SU-DHL-6 (cell line): ENCODE results near the gene PRPSAP1.

Experiments used
- H2AFZ ChIP-seq: fragments of 200-600 bp; sonication (generic); 2 replicates; pipeline ENCODE4 v1.6.1; 2014; ENCODE audit warnings: low read depth, mild to moderate bottlenecking, moderate library complexity, mixed read lengths, antibody characterized with exemption, low read length; ENCODE audit not compliant: severe bottlenecking
- H3F3A ChIP-seq: fragments of 200-600 bp; shearing (Covaris generic); 2 replicates; pipeline ENCODE4 v1.6.0; 2016; ENCODE audit warnings: antibody characterized with exemption, mild to moderate bottlenecking; ENCODE audit not compliant: insufficient read depth
- H3K27ac ChIP-seq: fragments of 200-600 bp; sonication (generic); 2 replicates; pipeline ENCODE4 v1.5.1; 2016; ENCODE audit warnings: low read depth, mild to moderate bottlenecking, low read length, moderate library complexity, mixed read lengths
- H3K27me3 ChIP-seq: fragments of 200-600 bp; sonication (generic), shearing (Covaris generic); 2 replicates; pipeline ENCODE4 v1.6.0; 2014; ENCODE audit warnings: mild to moderate bottlenecking, low read length
- H3K36me3 ChIP-seq: fragments of 200-600 bp; sonication (generic); 2 replicates; pipeline ENCODE4 v1.6.1; 2014; ENCODE audit warnings: mild to moderate bottlenecking, low read length, mixed read lengths
- H3K4me2 ChIP-seq: fragments of 300-600, 200-600 bp; shearing (Covaris generic), sonication (generic); 2 replicates; pipeline ENCODE4 v1.6.0; 2014; ENCODE audit warnings: low read length, low read depth, mild to moderate bottlenecking; ENCODE audit not compliant: poor library complexity, severe bottlenecking
- H3K4me3 ChIP-seq: fragments of 200-600 bp; sonication (generic); 2 replicates; pipeline ENCODE4 v1.5.1; 2014; ENCODE audit warnings: antibody characterized with exemption, low read length, mild to moderate bottlenecking, mixed read lengths; ENCODE audit not compliant: insufficient read depth, poor library complexity, severe bottlenecking
- H3K79me2 ChIP-seq: fragments of 200-600 bp; sonication (generic); 2 replicates; pipeline ENCODE4 v1.6.1; 2014; ENCODE audit warnings: mild to moderate bottlenecking, low read length, moderate library complexity; ENCODE audit not compliant: insufficient read depth
- H3K9ac ChIP-seq: fragments of 200-600 bp; sonication (generic); 2 replicates; pipeline ENCODE4 v1.7.0; 2014; ENCODE audit warnings: mild to moderate bottlenecking, low read length
- H3K9me2 ChIP-seq: fragments of 200-600 bp; sonication (generic); replicated peaks from 2 replicates; pipeline ENCODE4 v1.6.1; 2014; ENCODE audit warnings: low read length; ENCODE audit not compliant: insufficient read depth
- H3K9me3 ChIP-seq: fragments of 200-600 bp; sonication (generic); 2 replicates; pipeline ENCODE4 v1.6.1; 2014; ENCODE audit warnings: low read length, mixed read lengths; ENCODE audit not compliant: insufficient read depth
- H4K20me1 ChIP-seq: fragments of 200-600 bp; sonication (generic); 2 replicates; pipeline ENCODE4 v1.6.1; 2014; ENCODE audit warnings: low read depth, mild to moderate bottlenecking, antibody characterized with exemption, low read length, moderate library complexity, mixed read lengths
- EZH2phosphoT487 ChIP-seq: fragments of 200-600 bp; sonication (generic), shearing (Covaris generic); conservative IDR thresholded peaks from 2 replicates; pipeline ENCODE4 v1.6.1; 2018; ENCODE audit warnings: mild to moderate bottlenecking, antibody characterized with exemption, low read length, moderate library complexity, mixed read lengths
- TF ChIP-seq, protein P1 (sequence below): fragments of 200-600 bp; sonication (generic); IDR thresholded peaks from one replicate; pipeline ENCODE4 v1.5.1; 2017; ENCODE audit warnings: antibody characterized with exemption, mild to moderate bottlenecking, low read length, moderate library complexity; ENCODE audit not compliant: insufficient read depth, poor library complexity, severe bottlenecking

PRPSAP1 gene

DNA sequence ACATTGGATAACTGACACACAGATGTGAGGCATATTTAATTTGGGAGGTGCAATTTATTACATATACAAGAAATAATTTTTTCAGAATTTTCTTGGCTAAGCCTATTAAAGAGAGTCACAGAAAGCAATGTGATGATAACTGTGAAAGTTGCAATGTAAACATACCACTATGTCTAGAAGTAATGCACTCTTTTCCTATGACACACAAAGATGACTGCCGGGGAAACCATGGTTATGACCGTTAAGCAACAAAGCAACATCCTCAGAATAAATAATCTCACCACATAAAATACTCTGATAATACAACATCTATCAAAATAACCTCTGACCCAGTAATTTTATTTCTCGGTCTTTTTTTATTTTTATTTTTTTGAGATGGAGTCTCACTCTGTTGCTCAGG is 35.1 kb downstream of the PRPSAP1 start:
- Histone ChIP-seq H4K20me1 (no peaks in the 10 kb centered on the region), H3K36me3 (no peaks in the 10 kb centered on the region), H3K27me3 (no peaks in the 10 kb centered on the region), H3F3A (no peaks in the 10 kb centered on the region), H3K9ac (no peak overlapping the region), H3K79me2 (no peaks in the 10 kb centered on the region), H3K9me3 (no peaks in the 10 kb centered on the region), H3K4me2 (no peak overlapping the region), H2AFZ (no peak overlapping the region), H3K4me3 (no peak overlapping the region), H3K27ac (no peak overlapping the region), H3K9me2 (no peaks in the 10 kb centered on the region)
- no peak for TF ChIP-seq EZH2phosphoT487
- TF ChIP-seq, protein P1, sequence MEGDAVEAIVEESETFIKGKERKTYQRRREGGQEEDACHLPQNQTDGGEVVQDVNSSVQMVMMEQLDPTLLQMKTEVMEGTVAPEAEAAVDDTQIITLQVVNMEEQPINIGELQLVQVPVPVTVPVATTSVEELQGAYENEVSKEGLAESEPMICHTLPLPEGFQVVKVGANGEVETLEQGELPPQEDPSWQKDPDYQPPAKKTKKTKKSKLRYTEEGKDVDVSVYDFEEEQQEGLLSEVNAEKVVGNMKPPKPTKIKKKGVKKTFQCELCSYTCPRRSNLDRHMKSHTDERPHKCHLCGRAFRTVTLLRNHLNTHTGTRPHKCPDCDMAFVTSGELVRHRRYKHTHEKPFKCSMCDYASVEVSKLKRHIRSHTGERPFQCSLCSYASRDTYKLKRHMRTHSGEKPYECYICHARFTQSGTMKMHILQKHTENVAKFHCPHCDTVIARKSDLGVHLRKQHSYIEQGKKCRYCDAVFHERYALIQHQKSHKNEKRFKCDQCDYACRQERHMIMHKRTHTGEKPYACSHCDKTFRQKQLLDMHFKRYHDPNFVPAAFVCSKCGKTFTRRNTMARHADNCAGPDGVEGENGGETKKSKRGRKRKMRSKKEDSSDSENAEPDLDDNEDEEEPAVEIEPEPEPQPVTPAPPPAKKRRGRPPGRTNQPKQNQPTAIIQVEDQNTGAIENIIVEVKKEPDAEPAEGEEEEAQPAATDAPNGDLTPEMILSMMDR, result no peak

DNA sequence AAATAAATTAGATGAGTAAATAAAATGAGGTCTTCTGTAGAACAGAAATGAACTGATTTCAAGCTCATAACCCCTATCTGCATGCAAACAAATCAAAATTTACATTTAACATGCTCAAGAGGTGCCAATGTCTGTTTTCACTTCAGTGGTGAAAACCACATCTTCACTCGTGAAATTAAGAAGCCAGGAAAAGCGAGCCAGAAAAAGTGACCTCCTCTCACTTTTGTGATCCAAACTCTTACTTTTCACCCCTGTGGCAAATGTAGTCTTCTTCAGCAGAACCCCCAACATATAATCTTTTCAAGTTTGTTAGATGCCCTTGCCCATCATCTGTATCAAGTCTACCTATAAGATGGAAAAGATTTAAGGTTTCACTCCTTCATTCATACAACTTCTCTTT is 36.2 kb downstream of the PRPSAP1 start:
- Histone ChIP-seq H3K4me2 (no peak overlapping the region), H3F3A (no peaks in the 10 kb centered on the region), H3K9me2 (no peaks in the 10 kb centered on the region), H3K9me3 (no peaks in the 10 kb centered on the region), H4K20me1 (no peaks in the 10 kb centered on the region), H3K27me3 (no peaks in the 10 kb centered on the region), H3K36me3 (0 out of 2 replicates have a peak, but pooled peaks cover 3% of the 10 kb centered on the region), H2AFZ (no peak overlapping the region), H3K79me2 (no peaks in the 10 kb centered on the region), H3K9ac (no peak overlapping the region), H3K4me3 (no peak overlapping the region), H3K27ac (no peak overlapping the region)
- TF ChIP-seq, protein P1, result no peak
- no peak for TF ChIP-seq EZH2phosphoT487

DNA sequence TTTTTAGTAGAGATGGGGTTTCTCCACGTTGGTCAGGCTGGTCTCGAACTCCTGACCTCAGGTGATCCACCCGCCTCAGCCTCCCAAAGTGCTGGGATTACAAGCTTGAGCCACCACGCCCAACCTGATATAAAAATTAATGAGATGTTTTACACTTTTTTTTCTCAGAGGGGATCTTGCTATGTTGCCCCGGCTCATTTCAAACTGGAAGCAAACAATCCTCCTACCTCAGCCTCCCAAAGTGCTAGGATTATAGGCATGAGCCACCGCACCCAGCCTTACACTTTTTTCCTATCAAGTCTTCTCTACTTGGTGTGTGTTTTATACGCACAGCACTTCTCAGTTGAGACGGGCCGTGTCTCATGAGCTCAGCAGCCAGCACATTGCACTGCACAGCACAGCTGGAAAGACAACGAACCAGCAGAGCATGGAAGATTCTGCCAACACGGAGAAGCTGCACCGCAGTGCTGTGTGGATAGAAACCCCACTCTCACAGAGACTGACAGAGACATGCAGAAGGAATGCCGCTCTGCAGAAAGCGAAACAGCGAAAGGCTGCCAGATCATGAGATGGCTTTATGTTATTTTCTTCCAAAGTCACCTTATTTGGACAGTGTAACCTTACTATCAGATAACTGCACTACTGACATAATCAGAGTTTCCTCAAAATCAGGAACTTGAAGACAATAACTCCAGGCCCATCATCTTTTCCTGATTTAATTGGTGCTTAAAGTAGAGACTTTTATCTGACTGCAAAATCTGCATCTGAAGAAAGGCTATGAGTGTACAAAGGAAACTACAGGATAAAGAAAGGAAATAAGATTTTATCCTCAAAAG is 39.1 kb downstream of the PRPSAP1 start:
- H3K79me2 ChIP-seq, result no peaks in the 10 kb centered on the region
- no peak overlapping the region for H3K27ac ChIP-seq

More for the DNA sequence above, 39.1 kb downstream of the PRPSAP1 start:
- no peaks in the 10 kb centered on the region for H3F3A ChIP-seq
- H2AFZ ChIP-seq, result no peak overlapping the region
- no peaks in the 10 kb centered on the region for H4K20me1 ChIP-seq
- H3K27me3 ChIP-seq, result no peaks in the 10 kb centered on the region
- H3K9ac ChIP-seq, result no peak overlapping the region
- H3K4me3 ChIP-seq, result no peak overlapping the region
- TF ChIP-seq EZH2phosphoT487, result no peak
- TF ChIP-seq, protein P1, result no peak
- no peaks in the 10 kb centered on the region for H3K9me2 ChIP-seq
- no peak overlapping the region for H3K4me2 ChIP-seq
- no peaks in the 10 kb centered on the region for H3K9me3 ChIP-seq
- 0 out of 2 replicates have a peak, but pooled peaks cover 3% of the 10 kb centered on the region for H3K36me3 ChIP-seq
